KOPT-K1 (cell line): ENCODE data around the gene CABCOCO1.

ENCODE experiments used
- H3K27ac ChIP-seq: fragments of 200-600 bp; sonication (generic); 2 replicates; pipeline ENCODE4 v1.5.1; 2016; ENCODE audit warnings: antibody characterized with exemption, mild to moderate bottlenecking, low read depth, low read length; ENCODE audit not compliant: poor library complexity, severe bottlenecking
- H3K36me3 ChIP-seq: fragments of 200-600 bp; sonication (generic); 2 replicates; pipeline ENCODE4 v1.5.1; 2017; ENCODE audit warnings: antibody characterized with exemption, mild to moderate bottlenecking, low read length, moderate library complexity; ENCODE audit not compliant: insufficient read depth
- H3K9me3 ChIP-seq: fragments of 200-600 bp; sonication (generic); 2 replicates; pipeline ENCODE4 v1.5.1; 2017; ENCODE audit warnings: antibody characterized with exemption, low read length, mild to moderate bottlenecking; ENCODE audit not compliant: insufficient read depth, poor library complexity, severe bottlenecking

Gene CABCOCO1

DNA sequence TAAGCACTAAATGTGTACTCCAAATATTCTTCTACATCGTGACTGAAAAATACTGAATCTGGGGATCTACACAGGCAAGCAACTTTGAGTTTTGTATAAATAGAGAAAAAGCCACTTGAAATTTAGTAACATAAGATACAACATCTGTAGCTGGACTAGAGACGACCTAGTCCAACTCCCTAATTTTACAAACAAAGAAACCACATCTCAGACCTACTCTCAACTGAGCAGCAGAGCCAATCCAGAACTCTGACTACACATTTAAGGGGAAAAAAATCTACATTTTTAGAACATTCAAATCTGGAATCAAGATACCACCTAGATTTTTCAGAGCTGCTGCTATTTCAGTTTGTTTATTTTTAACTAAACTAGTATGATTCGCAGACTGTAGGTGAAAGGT, 88.9 kb downstream of the CABCOCO1 start:
- peak overlapping the region; percentile 98 for H3K27ac ChIP-seq
- H3K36me3 ChIP-seq = no peaks in the 10 kb centered on the region

DNA sequence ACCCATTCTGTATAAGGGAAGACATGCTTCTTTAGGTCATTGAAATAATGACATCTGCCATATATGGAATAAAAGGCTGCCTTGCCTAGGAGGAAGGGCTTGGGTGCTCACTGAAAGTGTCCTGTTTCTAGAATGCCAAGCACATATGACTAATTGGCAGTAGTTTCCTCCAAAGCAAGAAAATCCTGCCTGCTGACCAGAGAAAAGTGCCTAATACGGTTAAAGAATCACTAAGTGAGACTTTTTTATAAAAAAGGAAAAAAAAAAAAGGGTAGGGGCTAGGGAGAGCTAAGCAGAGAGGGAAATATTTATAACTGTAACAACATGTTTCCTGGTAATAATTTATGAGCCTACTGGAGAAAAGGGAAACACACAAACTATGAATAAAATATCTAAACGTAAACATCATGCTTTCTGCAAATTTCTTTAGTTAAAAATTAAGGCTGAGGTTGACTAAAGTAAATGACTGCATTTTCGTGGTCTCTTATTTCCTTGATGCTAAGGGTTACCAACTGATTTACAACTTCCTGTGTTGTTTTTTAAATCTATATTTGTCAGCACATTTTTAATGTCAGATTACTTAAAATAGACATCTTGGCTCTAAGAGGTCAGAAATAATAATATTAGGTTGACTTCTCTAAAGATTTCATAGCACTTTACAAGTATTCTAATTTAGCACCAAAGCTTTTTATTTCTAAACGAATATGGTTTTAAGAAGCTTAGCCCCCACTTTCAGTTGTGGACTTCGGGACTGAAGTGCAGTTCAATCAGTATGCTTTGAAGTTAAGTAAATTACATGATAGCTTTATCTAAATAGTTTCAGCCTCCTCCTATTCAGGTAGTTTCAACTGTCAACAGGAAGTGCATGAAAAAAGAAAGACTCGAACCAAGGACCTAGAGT, 89.6 kb downstream of the CABCOCO1 start:
- Histone ChIP-seq H3K27ac (peak overlapping the region; percentile 98), H3K36me3 (no peaks in the 10 kb centered on the region), H3K9me3 (no peaks in the 10 kb centered on the region)

More for the DNA sequence above, 88.9 kb downstream of the CABCOCO1 start:
- H3K9me3 ChIP-seq = no peaks in the 10 kb centered on the region

DNA sequence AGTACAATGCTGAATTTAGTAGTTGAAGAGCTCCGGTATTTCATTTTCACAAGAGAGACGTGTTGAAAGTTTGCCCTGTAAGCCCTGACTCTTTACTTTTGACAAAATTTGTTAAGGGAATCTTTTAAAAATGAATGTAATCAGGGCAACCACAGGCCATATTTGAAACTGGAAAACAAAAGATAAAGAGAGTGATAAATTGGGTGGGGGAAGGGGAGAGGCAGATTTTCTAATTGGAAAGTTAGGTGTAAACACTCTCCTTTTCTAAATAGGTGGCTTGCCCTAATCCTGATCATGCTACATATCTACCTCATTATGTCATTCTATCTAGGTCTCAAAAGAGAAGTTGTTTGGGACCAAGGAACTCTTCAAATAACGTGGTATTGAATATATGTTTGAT, 90.7 kb downstream of the CABCOCO1 start:
- H3K9me3 ChIP-seq = no peaks in the 10 kb centered on the region
- H3K36me3 ChIP-seq = no peaks in the 10 kb centered on the region
- H3K27ac ChIP-seq = peak overlapping the region; percentile 98

DNA sequence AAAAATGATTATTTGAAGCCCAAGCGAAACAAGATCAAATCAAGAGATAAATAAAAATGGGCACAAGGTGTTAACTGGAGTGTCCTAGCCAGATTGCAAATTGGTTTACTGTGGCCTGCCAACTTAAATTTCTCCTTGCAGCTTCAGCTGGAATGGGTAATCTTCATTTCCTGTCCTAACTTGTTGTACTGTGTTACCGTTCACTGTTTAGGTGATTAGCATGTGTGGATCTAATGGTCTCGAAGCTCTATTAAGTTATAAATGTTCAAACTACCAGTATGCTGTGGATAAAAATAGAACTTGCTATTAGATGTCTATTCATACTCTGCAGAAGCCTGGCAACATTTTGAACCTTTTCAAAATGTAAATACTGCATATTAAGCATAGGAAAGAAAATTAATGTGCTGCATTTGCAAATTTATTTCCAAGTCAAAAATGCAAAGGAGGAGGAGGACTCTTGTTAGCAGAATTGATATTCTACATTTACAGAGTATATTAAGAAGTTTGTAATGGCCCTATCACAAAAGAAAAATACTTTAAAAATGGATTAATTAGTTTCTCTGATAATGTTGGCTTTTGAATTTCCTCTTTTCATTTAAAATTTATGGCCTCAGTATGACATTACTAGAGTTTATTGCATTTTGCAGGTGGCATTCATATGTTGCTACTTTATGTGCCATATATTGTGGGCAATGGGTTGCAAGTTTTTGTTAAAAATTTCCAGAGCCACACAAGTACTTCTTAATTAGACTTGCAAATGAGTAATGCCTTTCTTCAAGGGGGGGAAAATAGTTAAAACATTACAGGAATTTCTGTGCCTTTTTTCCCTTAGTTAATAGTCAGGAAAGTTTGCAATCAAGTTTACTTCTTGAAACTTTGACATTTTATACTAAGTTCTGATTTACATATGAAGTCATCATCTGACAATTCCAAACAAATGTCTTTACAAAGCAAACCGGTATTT, 92.1 kb downstream of the CABCOCO1 start:
- H3K27ac ChIP-seq = peak overlapping the region; percentile 98
- H3K9me3 ChIP-seq = no peaks in the 10 kb centered on the region
- H3K36me3 ChIP-seq = no peaks in the 10 kb centered on the region

DNA sequence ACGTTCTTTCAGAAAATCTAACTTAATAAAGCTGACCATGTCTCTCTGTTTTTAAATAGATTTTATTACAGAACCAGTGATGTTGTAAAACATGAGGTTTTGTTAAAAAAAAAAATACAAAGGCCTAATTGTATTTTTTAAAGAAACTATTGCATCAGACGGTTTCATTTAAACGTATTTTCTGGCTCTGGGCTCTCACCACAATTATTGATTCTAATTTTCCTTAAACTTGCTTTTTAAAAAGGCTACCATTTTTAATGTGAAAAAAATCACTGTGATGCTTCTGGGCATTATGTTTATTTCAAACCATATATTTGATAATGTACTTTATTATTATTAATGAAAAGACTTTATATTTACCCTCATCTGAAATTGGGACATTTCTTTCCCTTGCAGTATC, 94.3 kb downstream of the CABCOCO1 start:
- H3K27ac ChIP-seq = peak overlapping the region; percentile 98
- no peaks in the 10 kb centered on the region for H3K36me3 ChIP-seq
- no peaks in the 10 kb centered on the region for H3K9me3 ChIP-seq

DNA sequence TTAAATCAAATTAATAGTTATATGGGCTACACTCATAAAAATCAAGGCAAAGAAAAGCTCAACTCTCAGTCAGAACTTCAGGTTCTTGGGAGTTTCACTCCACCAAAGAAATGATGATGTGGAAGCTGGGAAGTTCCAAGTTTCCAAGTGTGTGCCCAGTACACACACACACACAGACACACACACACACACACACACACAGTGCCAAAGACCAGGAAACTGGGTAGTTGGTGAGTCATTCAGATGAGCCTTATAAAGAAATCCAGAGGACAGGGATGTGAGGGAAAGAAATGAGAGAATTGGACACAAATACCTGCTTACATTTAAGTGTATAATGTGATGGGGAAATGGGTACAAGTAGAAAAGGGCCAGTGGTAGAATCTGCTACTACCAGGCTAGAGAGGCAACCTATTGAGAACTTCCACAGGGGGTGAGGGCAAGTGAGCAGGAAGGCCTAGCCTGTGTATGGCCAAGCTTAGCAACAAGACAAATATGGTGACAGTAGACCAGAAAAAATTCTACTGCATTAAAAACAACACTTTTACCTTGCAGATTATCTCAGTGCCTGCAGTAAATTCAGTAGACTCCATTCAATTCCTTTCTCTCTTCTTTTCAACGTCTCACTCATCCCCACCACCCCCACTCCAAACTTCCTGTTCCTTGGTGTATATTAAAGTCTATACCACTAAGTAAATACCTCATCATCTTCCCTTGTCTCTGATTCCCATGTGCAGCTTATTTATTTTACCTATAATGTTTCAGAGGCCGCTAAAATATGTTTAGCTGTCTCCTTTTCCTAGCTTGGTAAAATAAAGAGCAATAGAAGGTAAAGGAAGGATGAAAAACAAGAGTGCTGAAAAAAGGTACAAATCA, 95.0 kb downstream of the CABCOCO1 start:
- Histone ChIP-seq H3K27ac (peak overlapping the region; percentile 98), H3K36me3 (no peaks in the 10 kb centered on the region)

DNA sequence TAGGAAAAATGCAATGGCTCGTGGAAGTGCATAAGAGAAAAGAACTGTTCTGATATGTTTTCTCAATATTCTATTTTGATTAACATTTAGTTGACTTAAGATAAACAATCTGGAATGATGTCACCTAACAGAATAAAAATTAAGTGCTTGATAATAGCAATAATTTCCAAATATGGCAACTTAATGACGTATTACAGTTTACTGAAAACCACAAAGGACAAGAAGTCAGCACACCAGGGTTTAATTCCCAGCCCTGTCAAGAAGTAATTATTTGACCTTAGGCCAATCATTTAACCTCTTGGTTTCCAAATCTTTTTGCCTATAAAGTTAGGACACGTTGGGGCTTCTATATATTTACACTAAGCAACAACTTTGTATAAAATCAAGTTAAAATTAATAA, 95.7 kb downstream of the CABCOCO1 start:
- H3K9me3 ChIP-seq = no peaks in the 10 kb centered on the region
- peak overlapping the region; percentile 98 for H3K27ac ChIP-seq
- no peaks in the 10 kb centered on the region for H3K36me3 ChIP-seq

More for the DNA sequence above, 95.0 kb downstream of the CABCOCO1 start:
- H3K9me3 ChIP-seq = no peaks in the 10 kb centered on the region

DNA sequence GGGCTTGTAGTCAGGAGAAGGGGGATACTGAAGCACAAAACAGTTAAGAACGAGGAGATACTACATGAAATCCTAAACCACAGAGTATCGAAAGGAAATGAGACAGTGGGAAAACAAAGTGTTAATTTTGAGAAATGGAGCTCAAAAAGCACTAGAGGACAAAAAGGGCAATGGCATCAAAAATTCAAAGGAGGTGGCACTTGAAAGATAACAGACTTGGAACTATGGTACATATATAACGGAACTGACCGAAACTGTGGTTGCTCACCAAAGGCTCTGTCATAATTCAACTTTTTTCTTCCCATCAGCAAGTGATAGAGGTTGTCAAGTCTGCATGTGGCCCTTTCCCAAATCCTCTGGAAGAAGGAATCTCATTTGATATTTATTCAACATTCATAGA, 97.0 kb downstream of the CABCOCO1 start:
- H3K36me3 ChIP-seq = no peaks in the 10 kb centered on the region
- no peaks in the 10 kb centered on the region for H3K9me3 ChIP-seq
- peak overlapping the region; percentile 98 for H3K27ac ChIP-seq

DNA sequence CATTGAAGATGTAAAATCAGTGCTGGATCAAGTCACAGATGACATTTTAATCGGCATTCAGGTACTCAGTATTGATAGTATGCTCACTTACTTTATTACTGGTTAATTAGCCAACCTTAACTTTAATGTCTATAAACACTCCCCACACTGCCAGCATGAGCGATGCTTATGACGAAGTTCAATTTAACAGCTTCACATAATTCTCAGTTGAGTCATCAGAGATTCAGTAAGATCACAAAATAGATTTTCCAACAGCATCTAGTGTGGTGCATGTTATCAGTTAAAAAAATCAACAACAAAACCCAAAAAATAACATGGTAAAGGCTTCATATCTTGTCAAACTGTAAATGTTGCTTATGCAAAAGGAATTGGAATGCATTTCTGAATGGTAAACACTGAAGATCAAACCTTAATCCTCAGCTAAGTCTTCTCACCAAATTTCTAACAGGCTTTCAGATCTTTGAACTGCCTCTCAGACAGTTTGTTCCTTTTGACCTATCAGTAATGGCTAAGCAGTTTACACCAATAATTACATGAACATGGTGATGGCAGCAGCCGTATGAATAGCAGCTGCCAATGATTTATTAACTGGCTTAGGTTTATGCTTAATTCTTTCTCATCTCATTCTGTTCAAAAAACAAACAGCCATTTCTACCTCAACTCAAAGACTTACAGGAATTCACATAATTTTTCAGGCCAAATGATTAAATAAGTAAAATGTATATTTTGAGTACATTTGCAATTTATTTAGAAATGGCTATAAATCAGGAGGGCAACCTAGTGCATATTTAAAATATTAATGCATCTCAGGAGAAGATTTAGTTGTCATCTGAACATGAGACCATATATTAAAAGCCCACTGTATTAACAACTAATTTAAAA, 98.5 kb downstream of the CABCOCO1 start:
- Histone ChIP-seq H3K9me3 (no peaks in the 10 kb centered on the region), H3K36me3 (no peaks in the 10 kb centered on the region), H3K27ac (peak overlapping the region; percentile 98)

DNA sequence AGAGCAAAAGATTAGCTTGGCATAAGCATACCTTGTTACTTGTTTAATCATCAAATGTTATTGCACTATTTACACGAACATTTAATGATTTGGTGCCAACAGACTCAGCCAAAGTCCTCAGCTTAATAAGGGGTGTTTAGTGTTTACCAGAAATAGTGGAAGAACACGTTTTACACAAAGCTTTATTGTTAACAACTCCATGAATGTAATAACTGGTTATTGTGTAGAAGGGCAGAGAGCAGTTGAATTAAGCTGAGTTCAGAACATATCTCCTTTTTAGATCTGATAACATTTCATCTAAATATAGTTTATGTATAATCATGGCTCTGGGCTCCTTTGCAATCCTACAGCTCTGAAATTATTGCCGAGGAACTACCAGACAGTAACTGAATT, 99.1 kb downstream of the CABCOCO1 start:
- no peaks in the 10 kb centered on the region for H3K9me3 ChIP-seq
- H3K27ac ChIP-seq = peak overlapping the region; percentile 98

DNA sequence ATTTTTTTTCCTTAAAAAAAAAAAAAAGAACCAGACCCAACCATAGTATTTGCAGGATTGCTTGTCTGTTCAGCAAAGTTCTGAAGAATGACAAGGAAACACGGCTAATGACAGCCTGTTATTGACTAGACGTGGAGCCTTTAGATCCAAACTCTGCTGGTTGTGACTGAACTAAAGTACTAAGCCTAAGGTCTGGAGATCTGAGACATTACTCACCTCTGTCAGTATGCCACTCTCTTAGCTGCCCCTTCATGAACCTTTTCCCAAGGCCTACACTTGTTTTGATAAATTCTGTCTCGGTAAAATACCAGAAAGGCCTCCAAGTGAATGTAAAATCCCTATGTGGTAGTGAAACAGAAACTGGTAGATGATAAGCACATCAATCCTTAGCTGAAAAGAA, 101.0 kb downstream of the CABCOCO1 start:
- Histone ChIP-seq H3K36me3 (no peaks in the 10 kb centered on the region), H3K27ac (peak overlapping the region; percentile 98), H3K9me3 (no peaks in the 10 kb centered on the region)

More for the DNA sequence above, 99.1 kb downstream of the CABCOCO1 start:
- H3K36me3 ChIP-seq = no peaks in the 10 kb centered on the region

DNA sequence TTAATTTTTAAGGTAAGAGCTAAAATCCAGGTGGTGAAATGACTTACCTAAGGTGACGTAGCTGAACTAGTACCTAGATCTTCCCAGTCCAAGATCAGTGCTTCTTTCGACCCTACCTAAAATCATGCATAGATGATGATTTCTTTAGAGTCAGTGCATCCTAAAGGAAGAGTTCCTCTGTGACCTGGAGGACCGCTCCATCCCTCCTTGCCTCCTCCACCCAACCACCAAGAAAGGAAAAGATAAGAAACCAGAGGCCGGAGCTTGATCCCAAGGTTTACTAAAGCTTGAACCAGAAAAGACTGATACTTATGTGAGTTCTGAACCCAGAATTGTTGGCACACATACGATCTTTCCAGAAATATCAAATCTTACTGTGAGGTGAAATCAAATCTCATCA, 101.8 kb downstream of the CABCOCO1 start:
- Histone ChIP-seq H3K27ac (peak overlapping the region; percentile 98), H3K36me3 (no peaks in the 10 kb centered on the region)

DNA sequence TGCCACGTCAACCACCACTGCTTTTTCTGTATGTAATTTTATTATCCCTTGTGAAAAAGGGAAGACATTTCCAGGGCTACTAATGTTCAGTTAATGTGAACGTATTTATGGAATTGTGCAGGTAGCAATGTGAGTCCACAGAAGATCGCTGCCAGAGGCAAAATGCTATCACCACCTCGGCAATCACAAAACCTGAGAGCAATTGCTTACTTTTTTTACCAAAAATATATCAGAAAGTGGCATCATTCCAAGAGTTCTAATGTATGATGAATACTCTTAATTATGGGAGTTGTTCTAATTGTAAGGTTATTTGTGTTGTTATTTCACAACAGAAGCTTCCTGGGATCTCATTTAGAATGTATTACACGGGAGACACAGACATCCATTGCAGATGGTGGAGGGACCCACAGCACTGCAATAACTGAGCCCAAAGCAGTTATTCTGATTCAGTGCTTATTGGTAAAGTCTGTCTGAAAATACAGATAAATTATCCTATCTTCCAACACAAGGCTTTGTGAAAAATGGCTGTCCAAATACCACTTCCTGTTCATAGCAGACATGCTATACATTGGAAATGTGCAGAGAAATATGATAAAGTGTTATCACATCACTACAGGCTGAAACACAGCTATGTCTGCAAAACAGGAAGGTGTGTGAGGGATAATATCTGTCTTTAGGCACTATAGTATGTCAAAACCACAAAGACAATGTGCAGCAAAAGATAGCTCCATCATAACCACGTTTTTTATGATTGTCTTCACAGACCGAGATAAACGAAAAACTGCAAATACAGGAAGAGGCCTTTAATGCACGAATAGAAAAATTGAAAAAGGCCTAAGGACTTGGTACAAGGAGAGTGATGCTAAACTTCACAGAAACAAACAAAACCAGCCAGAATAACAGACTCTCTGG, 102.7 kb downstream of the CABCOCO1 start:
- Histone ChIP-seq H3K27ac (peak overlapping the region; percentile 98), H3K9me3 (no peaks in the 10 kb centered on the region), H3K36me3 (no peaks in the 10 kb centered on the region)

More for the DNA sequence above, 101.8 kb downstream of the CABCOCO1 start:
- no peaks in the 10 kb centered on the region for H3K9me3 ChIP-seq
